Measurements from ENCODE around the gene WNT9A. TPM values are rescaled to one million over a fixed set of nuclear protein-coding genes. Genes with fewer than 3 reads are reported as not detected.

WNT9A gene, protein sequence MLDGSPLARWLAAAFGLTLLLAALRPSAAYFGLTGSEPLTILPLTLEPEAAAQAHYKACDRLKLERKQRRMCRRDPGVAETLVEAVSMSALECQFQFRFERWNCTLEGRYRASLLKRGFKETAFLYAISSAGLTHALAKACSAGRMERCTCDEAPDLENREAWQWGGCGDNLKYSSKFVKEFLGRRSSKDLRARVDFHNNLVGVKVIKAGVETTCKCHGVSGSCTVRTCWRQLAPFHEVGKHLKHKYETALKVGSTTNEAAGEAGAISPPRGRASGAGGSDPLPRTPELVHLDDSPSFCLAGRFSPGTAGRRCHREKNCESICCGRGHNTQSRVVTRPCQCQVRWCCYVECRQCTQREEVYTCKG
- total RNA-seq: 1.0 and 3.1 TPM in 2 replicates

DNA sequence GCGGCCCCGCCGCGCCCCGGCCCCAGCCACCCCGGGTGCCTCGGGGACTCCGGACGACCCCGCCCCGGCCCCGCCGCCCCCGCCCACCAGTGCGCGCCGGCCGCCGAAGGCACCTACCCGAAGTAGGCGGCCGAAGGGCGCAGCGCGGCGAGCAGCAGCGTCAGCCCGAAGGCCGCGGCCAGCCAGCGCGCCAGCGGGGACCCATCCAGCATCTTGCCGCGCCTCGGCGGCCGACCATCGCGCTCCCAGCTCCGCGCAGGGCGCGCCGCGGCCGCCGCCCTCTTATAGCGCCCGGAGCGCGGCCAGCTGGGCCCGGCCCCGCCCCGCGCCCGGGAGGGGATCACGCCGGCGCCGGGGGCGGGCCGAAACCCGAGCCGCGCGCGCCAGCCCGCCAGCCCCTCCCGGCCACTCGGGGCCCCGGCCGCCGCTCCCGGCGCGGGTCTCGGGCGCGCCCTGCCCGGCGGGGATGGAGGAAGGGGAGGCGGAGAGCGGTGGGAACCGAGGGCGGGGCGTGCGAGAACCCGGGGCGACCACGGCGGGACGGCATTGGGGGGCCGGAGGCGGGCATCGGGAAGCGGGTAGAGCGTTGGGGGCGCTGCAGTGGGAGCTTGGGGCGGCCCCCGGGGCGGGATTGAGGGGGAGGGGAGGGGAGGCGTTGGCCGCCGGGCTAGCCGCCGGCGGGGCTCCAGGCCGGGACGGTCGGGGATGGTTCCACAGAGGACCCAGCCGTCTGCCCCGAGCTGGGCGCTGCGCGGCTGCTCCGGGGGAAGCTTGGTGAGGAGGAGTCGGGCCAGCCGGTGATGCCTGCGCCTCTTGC is at the start of gene WNT9A:
TSS of gene WNT9A (minus strand) at position 257 of the 817 bp plus-strand sequence. CDS start at position 212, 45 bp downstream.

Other genes with a start within 250 kb of the WNT9A start
- 21.9 and 23.6 TPM in 2 replicates for gene JMJD4, start 212.6 kb downstream of the WNT9A start, total RNA-seq
- gene SNAP47, start 212.5 kb downstream of the WNT9A start, total RNA-seq: 49.9 and 50.7 TPM in 2 replicates
- not detected in 2 replicates for gene PRSS38, start 132.3 kb downstream of the WNT9A start, total RNA-seq
- under 0.01 and 0.07 TPM in 2 replicates for gene WNT3A, start 59.1 kb upstream of the WNT9A start, total RNA-seq
- 275 and 315 TPM in 2 replicates for gene ARF1, start 134.8 kb upstream of the WNT9A start, total RNA-seq
- gene C1orf35, start 155.4 kb upstream of the WNT9A start, total RNA-seq: 8.7 and 12.3 TPM in 2 replicates
- gene MRPL55, start 161.4 kb upstream of the WNT9A start, total RNA-seq: 57.6 and 66.3 TPM in 2 replicates
- 265 and 456 TPM in 2 replicates for gene GUK1, start 192.3 kb upstream of the WNT9A start, total RNA-seq
- 1.0 and 1.4 TPM in 2 replicates for gene GJC2, start 202.0 kb upstream of the WNT9A start, total RNA-seq
- 2.7 and 4.3 TPM in 2 replicates for gene IBA57, start 217.9 kb upstream of the WNT9A start, total RNA-seq